Breast epithelium (tissue), 4 donors: ENCODE data around the gene CDC45. TPM values are rescaled to one million over a fixed set of nuclear protein-coding genes. Genes with fewer than 3 reads are reported as not detected.

Experiments used
- DNase-seq, 2 donors: peaks; one replicate each; pipeline ENCODE4 v3.0.0-alpha.2; 2019; ENCODE audit warnings: low spot score in 2 of 2
- H3K27ac ChIP-seq, 2 donors: fragments of 200-600 bp; sonication (generic) in 1 of 2; one replicate each; pipeline ENCODE4 v1.5.1; 2016 to 2019; ENCODE audit warnings: mild to moderate bottlenecking in 1 of 2
- H3K27me3 ChIP-seq, 2 donors: fragments of 200-600 bp; sonication (generic) in 1 of 2; one replicate each; pipeline versions ENCODE4 v1.5.1 to v1.6.0; 2017 to 2019; ENCODE audit warnings: control low read depth in 1 of 2, mild to moderate bottlenecking in 1 of 2
- H3K36me3 ChIP-seq: fragments of 200-600 bp; one replicate; pipeline ENCODE4 v1.5.1; 2019
- H3K4me1 ChIP-seq, 2 donors: fragments of 200-600 bp; sonication (generic); one replicate each; pipeline ENCODE4 v1.5.1; 2016 to 2019; ENCODE audit warnings: control low read depth in 1 of 2
- H3K4me3 ChIP-seq, 3 donors: fragments of 200-600 bp; sonication (generic); 1 replicate in 2 of 3; 2 replicates in 1 of 3; pipeline ENCODE4 v1.5.1; 2016 to 2019; ENCODE audit warnings: mild to moderate bottlenecking in 3 of 3, moderate library complexity in 2 of 3
- H3K9me3 ChIP-seq, 2 donors: fragments of 200-600 bp; sonication (generic) in 1 of 2; one replicate each; pipeline ENCODE4 v1.5.1; 2016 to 2019; ENCODE audit warnings: control low read depth in 1 of 2
- POLR2A ChIP-seq: fragments of 450-650 bp; IDR thresholded peaks from one replicate; pipeline ENCODE4 v1.6.1; 2016; ENCODE audit warnings: antibody characterized with exemption, mild to moderate bottlenecking, moderate library complexity
- POLR2AphosphoS5 ChIP-seq, 3 donors: sonication (generic); formaldehyde crosslinking; IDR thresholded peaks; one replicate each; pipeline ENCODE4 v1.6.1; 2017; ENCODE audit warnings: antibody characterized with exemption in 3 of 3
- intact Hi-C: fragments of 100-400 bp; cut with DNase I; formaldehyde crosslinking; loops from one replicate; pipeline ENCODE4 v1.15.1; 2023; ENCODE audit warnings: low total_unique reads
- total RNA-seq, 3 donors: library from RNA; depleted of rRNA; stranded (reverse); fragments of >200 nt; gene quantifications; one replicate each; pipeline ENCODE4 v1.1.0, GENCODE V29; 2016
- TF ChIP-seq, protein P1 (sequence below), 3 donors: fragments of 450-650 bp; IDR thresholded peaks; one replicate each; pipeline ENCODE4 v1.5.1; 2016 to 2017; ENCODE audit warnings: antibody characterized with exemption in 3 of 3, mild to moderate bottlenecking in 3 of 3, moderate library complexity in 3 of 3

CDC45 gene
- total RNA-seq, 3 donors from 2014 or later, result 0.48 TPM; not detected in 2

DNA sequence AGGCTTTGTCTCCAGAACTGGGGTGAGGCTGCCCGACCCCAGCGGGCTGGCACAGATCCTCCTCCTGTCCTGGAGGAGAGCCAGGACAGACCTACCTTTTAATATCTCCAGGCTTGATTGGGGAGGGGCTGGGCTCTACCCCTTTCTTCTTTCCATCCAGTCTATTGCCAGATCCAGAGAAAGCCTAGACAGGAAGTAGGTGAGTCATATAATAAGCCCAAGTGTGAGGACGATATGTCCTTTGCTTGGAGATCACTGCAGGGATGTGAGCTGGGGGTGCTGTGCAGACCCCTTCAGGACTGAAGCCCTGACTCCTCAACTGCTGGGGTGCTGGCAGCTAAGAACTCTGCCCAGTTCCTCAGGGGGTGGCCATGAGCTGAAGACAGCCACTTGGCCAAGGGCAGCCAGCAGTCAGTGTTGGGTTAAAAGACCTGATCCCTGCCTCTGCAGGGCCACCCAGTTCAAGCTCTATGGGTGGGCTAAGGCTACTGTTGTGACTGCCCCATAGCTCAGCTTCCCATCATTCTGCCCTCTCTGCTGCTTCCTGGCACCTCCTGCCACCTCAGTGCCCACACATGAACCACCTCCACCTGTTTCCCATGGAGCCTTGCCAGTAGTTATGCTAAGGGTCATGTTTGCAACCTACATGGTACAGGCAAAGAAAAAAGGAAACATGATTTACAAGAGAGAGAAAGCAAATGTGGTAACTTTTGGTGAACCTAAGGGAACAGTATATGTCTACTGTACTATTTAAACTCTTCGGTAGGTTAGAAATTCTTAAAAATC is 23.9 kb upstream of the CDC45 start:
- peaks cover 19% of the 10 kb centered on the region for H3K36me3 ChIP-seq
- no peaks in the 10 kb centered on the region for H3K27me3 ChIP-seq
- H3K4me1 ChIP-seq, result no peaks in the 10 kb centered on the region
- no peak overlapping the region for H3K27ac ChIP-seq
- no peak for DNase-seq
- no peaks in the 10 kb centered on the region for H3K9me3 ChIP-seq
- intact Hi-C loops, result no loop called here
- no peak overlapping the region for H3K4me3 ChIP-seq
- TF ChIP-seq POLR2A (no peak), POLR2AphosphoS5 (IDR thresholded peaks at IDR 0.05) (no peak)
- TF ChIP-seq, protein P1, sequence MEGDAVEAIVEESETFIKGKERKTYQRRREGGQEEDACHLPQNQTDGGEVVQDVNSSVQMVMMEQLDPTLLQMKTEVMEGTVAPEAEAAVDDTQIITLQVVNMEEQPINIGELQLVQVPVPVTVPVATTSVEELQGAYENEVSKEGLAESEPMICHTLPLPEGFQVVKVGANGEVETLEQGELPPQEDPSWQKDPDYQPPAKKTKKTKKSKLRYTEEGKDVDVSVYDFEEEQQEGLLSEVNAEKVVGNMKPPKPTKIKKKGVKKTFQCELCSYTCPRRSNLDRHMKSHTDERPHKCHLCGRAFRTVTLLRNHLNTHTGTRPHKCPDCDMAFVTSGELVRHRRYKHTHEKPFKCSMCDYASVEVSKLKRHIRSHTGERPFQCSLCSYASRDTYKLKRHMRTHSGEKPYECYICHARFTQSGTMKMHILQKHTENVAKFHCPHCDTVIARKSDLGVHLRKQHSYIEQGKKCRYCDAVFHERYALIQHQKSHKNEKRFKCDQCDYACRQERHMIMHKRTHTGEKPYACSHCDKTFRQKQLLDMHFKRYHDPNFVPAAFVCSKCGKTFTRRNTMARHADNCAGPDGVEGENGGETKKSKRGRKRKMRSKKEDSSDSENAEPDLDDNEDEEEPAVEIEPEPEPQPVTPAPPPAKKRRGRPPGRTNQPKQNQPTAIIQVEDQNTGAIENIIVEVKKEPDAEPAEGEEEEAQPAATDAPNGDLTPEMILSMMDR (IDR thresholded peaks at IDR 0.05), result no peak

DNA sequence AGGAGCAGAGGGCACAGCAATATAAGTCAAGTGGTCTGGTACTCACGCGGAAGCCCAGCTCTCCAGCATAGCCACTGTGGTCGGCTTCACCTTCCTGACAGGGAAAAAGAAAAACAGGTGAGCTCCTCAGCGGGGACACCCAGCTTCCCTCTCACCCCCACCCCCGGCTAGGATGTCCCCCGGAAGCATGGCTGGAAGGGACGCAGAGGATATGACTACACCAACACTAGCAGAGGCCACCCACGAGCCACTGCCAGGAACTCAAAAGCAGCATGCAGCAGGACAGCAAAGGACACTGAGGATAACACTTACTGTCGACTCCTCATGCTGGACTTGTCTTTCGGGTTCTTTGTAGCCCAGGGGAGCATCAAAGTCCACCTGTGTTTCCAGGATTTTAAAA is 23.2 kb upstream of the CDC45 start:
- H3K36me3 ChIP-seq, result peaks cover 19% of the 10 kb centered on the region
- H3K27me3 ChIP-seq, result no peaks in the 10 kb centered on the region

DNA sequence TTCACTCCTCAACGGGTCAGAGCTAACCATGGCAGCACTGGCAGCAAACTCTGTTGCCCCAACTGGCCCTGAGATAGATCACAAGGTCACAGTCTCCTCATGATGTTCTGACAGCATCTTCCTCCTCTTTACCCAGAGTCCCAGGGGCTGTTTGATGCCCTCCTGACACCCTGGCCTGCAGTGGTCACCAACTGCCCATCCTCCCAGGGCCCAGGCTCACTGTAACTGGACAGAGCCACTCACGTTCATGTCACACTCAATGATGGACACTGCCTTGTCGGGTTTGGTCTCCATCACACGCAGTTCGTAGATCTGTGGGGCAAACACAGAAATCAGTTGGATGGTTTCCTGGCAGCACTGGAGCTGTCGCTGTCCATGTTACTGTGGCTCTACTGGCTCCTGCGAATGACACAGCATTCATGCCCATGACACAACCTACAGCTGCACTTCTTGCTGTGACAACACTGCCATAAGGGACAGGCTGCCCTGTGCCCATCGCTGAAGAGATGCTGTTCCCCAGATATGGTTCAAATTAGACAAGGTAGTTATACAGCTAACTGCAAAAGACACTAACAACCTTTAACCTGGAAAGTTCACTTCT is 21.8 kb upstream of the CDC45 start:
- Histone ChIP-seq H3K4me3 (no peak overlapping the region), H3K4me1 (no peaks in the 10 kb centered on the region), H3K27me3 (no peaks in the 10 kb centered on the region), H3K9me3 (no peaks in the 10 kb centered on the region), H3K36me3 (peaks cover 17% of the 10 kb centered on the region), H3K27ac (no peak overlapping the region)
- DNase-seq, result no peak
- intact Hi-C loops, result no loop called here
- TF ChIP-seq POLR2AphosphoS5 (IDR thresholded peaks at IDR 0.05) (no peak), POLR2A (no peak)
- TF ChIP-seq, protein P1 (IDR thresholded peaks at IDR 0.05), result no peak

More for the DNA sequence above, 23.2 kb upstream of the CDC45 start:
- no peaks in the 10 kb centered on the region for H3K9me3 ChIP-seq
- intact Hi-C loops, result no loop called here
- no peak overlapping the region for H3K27ac ChIP-seq
- no peaks in the 10 kb centered on the region for H3K4me1 ChIP-seq
- TF ChIP-seq, protein P1 (IDR thresholded peaks at IDR 0.05), result no peak
- TF ChIP-seq POLR2A (no peak), POLR2AphosphoS5 (IDR thresholded peaks at IDR 0.05) (no peak)
- no peak overlapping the region for H3K4me3 ChIP-seq
- no peak for DNase-seq

DNA sequence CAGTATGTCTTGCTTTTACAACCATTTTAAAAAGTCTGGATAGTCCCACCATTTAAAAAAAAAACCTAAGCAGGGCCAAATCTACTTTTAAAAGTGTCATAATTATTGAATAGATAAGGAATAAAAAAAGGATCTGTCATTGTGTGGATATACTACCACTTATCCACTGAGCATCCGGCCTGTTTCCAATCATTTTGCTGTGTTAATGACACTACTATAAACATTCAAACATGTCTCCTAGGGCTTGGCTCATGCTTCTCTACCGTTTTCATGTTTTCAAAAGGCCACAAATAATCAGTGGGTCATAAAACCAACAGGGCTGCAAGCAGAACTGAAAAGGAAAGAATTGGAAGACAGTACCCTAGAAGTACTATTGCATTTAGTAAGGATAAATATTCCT is 19.7 kb upstream of the CDC45 start:
- TF ChIP-seq, protein P1 (IDR thresholded peaks at IDR 0.05), result no peak
- no peak for TF ChIP-seq POLR2AphosphoS5 (IDR thresholded peaks at IDR 0.05)
- TF ChIP-seq POLR2A, result no peak
- Histone ChIP-seq H3K9me3 (no peaks in the 10 kb centered on the region), H3K36me3 (peaks cover 7% of the 10 kb centered on the region), H3K27me3 (no peaks in the 10 kb centered on the region), H3K27ac (no peak overlapping the region), H3K4me3 (no peak overlapping the region), H3K4me1 (no peaks in the 10 kb centered on the region)
- DNase-seq, result no peak
- intact Hi-C loops, result no loop called here

DNA sequence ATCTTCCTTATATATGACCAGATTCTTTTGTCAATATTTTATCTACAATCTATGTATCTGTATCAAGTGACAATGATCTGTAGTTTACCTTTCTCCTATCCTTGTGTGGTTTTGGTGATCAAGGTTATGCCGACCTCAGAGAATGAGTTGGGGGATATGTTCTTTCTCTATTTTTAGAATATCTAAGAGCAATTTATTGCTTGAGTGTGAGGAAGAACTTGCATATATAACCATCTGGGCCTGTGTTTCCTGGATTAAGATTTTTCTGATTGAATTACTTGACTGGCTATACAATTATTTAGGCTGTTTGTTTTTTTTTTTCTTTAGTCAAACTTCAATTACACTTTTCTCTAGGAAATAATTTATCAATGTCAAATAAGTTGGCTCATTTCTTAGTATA is 18.2 kb upstream of the CDC45 start:
- no peaks in the 10 kb centered on the region for H3K4me1 ChIP-seq
- no peaks in the 10 kb centered on the region for H3K9me3 ChIP-seq
- no peak overlapping the region for H3K27ac ChIP-seq
- H3K36me3 ChIP-seq, result no peaks in the 10 kb centered on the region
- H3K4me3 ChIP-seq, result no peak overlapping the region
- H3K27me3 ChIP-seq, result no peaks in the 10 kb centered on the region
- TF ChIP-seq POLR2AphosphoS5 (IDR thresholded peaks at IDR 0.05), result no peak
- TF ChIP-seq POLR2A, result no peak
- TF ChIP-seq, protein P1 (IDR thresholded peaks at IDR 0.05), result no peak
- no peak for DNase-seq
- intact Hi-C loops, result no loop called here
